ENCODE results near the gene ACACB. TPM values are rescaled to one million over a fixed set of nuclear protein-coding genes. Genes with fewer than 3 reads are reported as not detected.

ACACB gene
- total RNA-seq, 1 experiment from 2014 or later, result 20.0 TPM

DNA sequence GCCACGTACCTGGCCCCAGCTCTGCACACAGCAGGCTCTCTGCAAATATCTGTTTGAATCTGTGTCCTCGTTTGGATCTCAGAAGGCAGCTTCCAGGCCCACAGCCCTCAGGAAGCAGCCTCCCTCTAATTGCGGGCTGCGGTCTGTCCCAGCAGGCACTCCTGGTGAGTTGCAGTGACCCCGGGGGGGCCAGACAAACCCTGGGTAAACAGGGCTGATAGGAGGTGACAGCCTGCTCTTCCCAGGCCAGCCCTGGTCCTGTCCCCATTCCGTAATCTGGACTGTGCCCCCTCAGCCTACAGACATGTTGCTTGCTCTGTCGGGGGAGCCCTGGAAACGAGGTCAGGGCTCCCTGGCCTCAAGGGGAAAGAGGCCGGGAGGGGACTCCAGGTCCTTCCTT lies 190.7 kb downstream of the ACACB start:
- H3K4me1 Mint-ChIP-seq, result peaks cover 14% of the 10 kb centered on the region
- H3K9me3 Mint-ChIP-seq, result no peaks in the 10 kb centered on the region
- POLR2A ChIA-PET, result no interaction called here
- no peak for DNase-seq (ENCODE audit: low spot score)
- H3K4me3 Mint-ChIP-seq, result no peak overlapping the region
- no peak for ATAC-seq
- H3K27me3 Mint-ChIP-seq (ENCODE audit: low read depth), result peaks cover 58% of the 10 kb centered on the region
- CTCF ChIA-PET, result interaction anchor here (1.1 kb wide), 1 partner anchor 43 kb away, joined by 3 read pairs; no protein-coding TSS in a partner anchor
- H3K27ac Mint-ChIP-seq, result no peak overlapping the region
- 0 out of 2 replicates have a peak, but pooled peaks cover 4% of the 10 kb centered on the region for H3K36me3 Mint-ChIP-seq
- no peak for TF ChIP-seq SMAD4 (CRISPR knock-in tag; IDR thresholded peaks at IDR 0.05)
- TF ChIP-seq GABPB1 (CRISPR knock-in tag; IDR thresholded peaks at IDR 0.05), result peak; percentile 71

DNA sequence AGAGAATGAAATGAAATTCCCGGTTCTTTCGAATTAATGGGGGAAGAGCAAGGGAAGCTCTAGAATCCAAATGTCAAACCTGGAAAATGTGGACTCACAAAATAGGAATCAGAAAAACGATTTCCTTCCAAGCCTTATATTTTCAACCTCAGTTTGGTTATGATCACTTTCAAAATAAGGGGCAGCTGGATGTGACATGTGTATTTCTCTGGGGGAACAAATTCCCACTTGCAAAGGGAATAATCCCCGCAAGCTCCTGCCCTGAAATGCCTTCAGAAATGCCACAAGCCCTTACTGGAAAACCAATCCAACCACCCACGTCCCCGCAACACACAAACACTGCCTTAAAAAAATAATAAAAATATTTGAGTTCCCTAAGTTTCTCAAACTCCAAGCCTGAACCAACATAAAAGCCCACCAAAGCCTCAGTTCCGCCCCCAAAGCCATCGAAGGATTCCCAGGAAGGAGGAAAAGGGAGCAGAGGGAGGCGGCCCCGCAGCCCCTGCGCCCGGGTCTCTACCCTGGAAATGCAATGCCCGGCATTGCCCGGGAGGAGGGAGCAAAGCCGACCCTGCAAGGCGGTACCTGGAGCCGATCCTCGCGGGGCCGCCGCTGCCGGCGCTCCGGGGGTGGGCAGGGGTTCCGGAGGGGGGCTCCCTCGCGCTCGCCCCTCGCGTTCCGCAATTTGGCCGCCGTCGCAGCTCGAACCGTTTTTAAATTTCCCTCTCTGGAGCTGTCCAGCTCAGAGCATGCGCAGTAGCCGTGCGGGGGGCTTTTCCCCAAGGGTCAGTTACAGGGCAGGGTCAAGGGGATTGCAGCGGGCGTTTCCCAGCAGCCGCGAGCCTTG lies 192.4 kb downstream of the ACACB start, which contains the start of gene FOXN4:
Gene FOXN4, minus strand, starts transcription at position 751 of the 847 bp plus-strand sequence. CDS start 963 bp downstream, outside the sequence.
- ChIA-PET CTCF (interaction anchor here (0.6 to 1.9 kb wide), 6 partner anchors 35 to 177 kb away, joined by 3 to 8 read pairs (median 4); no protein-coding TSS in a partner anchor), POLR2A (no interaction called here)
- H3K4me1 Mint-ChIP-seq, result peaks cover 7% of the 10 kb centered on the region
- DNase-seq (ENCODE audit: low spot score), result peak; percentile 80
- no peaks in the 10 kb centered on the region for H3K9me3 Mint-ChIP-seq
- peak within 1 kb of the TSS; percentile 88 for H3K4me3 Mint-ChIP-seq
- peaks cover 75% of the 10 kb centered on the region for H3K27me3 Mint-ChIP-seq (ENCODE audit: low read depth)
- ATAC-seq, result peak; percentile 73
- TF ChIP-seq, protein P1, sequence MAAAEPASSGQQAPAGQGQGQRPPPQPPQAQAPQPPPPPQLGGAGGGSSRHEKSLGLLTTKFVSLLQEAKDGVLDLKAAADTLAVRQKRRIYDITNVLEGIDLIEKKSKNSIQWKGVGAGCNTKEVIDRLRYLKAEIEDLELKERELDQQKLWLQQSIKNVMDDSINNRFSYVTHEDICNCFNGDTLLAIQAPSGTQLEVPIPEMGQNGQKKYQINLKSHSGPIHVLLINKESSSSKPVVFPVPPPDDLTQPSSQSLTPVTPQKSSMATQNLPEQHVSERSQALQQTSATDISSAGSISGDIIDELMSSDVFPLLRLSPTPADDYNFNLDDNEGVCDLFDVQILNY (CRISPR knock-in tag; IDR thresholded peaks at IDR 0.05), result no peak; the same call in 1 of the 2 replicates
- TF ChIP-seq, protein P2, sequence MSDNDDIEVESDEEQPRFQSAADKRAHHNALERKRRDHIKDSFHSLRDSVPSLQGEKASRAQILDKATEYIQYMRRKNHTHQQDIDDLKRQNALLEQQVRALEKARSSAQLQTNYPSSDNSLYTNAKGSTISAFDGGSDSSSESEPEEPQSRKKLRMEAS (CRISPR knock-in tag; IDR thresholded peaks at IDR 0.05), result peak; percentile 56; the same call in 1 of the 2 replicates
- no peak for TF ChIP-seq ZNF671 (CRISPR knock-in tag; IDR thresholded peaks at IDR 0.05)
- TF ChIP-seq, protein P3, sequence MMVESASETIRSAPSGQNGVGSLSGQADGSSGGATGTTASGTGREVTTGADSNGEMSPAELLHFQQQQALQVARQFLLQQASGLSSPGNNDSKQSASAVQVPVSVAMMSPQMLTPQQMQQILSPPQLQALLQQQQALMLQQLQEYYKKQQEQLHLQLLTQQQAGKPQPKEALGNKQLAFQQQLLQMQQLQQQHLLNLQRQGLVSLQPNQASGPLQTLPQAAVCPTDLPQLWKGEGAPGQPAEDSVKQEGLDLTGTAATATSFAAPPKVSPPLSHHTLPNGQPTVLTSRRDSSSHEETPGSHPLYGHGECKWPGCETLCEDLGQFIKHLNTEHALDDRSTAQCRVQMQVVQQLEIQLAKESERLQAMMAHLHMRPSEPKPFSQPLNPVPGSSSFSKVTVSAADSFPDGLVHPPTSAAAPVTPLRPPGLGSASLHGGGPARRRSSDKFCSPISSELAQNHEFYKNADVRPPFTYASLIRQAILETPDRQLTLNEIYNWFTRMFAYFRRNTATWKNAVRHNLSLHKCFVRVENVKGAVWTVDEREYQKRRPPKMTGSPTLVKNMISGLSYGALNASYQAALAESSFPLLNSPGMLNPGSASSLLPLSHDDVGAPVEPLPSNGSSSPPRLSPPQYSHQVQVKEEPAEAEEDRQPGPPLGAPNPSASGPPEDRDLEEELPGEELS (CRISPR knock-in tag; IDR thresholded peaks at IDR 0.05), result 0 out of 2 replicates have a peak, but pooled peaks have one; percentile 40
- TF ChIP-seq, protein P4, sequence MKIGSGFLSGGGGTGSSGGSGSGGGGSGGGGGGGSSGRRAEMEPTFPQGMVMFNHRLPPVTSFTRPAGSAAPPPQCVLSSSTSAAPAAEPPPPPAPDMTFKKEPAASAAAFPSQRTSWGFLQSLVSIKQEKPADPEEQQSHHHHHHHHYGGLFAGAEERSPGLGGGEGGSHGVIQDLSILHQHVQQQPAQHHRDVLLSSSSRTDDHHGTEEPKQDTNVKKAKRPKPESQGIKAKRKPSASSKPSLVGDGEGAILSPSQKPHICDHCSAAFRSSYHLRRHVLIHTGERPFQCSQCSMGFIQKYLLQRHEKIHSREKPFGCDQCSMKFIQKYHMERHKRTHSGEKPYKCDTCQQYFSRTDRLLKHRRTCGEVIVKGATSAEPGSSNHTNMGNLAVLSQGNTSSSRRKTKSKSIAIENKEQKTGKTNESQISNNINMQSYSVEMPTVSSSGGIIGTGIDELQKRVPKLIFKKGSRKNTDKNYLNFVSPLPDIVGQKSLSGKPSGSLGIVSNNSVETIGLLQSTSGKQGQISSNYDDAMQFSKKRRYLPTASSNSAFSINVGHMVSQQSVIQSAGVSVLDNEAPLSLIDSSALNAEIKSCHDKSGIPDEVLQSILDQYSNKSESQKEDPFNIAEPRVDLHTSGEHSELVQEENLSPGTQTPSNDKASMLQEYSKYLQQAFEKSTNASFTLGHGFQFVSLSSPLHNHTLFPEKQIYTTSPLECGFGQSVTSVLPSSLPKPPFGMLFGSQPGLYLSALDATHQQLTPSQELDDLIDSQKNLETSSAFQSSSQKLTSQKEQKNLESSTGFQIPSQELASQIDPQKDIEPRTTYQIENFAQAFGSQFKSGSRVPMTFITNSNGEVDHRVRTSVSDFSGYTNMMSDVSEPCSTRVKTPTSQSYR (CRISPR knock-in tag; IDR thresholded peaks at IDR 0.05), result peak; percentile 19; the same call in 1 of the 2 replicates
- no peak for TF ChIP-seq SP1 (CRISPR knock-in tag; conservative IDR thresholded peaks at IDR 0.05)
- peak; percentile 51; the same call in 1 of the 2 replicates for TF ChIP-seq ZNF232 (CRISPR knock-in tag; IDR thresholded peaks at IDR 0.05)
- TF ChIP-seq FOXK1 (CRISPR knock-in tag; IDR thresholded peaks at IDR 0.05), result 0 out of 2 replicates have a peak, but pooled peaks have one; percentile 21
- TF ChIP-seq NFE2L1 (CRISPR knock-in tag; IDR thresholded peaks at IDR 0.05), result no peak
- no peak for TF ChIP-seq ATF1 (CRISPR knock-in tag; IDR thresholded peaks at IDR 0.05)
- peak; percentile 21; the same call in 1 of the 2 replicates for TF ChIP-seq ETV6 (CRISPR knock-in tag; IDR thresholded peaks at IDR 0.05)
- TF ChIP-seq, protein P5, sequence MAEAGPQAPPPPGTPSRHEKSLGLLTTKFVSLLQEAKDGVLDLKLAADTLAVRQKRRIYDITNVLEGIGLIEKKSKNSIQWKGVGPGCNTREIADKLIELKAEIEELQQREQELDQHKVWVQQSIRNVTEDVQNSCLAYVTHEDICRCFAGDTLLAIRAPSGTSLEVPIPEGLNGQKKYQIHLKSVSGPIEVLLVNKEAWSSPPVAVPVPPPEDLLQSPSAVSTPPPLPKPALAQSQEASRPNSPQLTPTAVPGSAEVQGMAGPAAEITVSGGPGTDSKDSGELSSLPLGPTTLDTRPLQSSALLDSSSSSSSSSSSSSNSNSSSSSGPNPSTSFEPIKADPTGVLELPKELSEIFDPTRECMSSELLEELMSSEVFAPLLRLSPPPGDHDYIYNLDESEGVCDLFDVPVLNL (CRISPR knock-in tag; IDR thresholded peaks at IDR 0.05; ENCODE audit: borderline replicate concordance, low read depth), result peak; percentile 91
- TF ChIP-seq MYBL2 (CRISPR knock-in tag; IDR thresholded peaks at IDR 0.05), result peak; percentile 59; the same call in 1 of the 2 replicates
- TF ChIP-seq SMAD4 (CRISPR knock-in tag; IDR thresholded peaks at IDR 0.05), result no peak
- TF ChIP-seq, protein P6, sequence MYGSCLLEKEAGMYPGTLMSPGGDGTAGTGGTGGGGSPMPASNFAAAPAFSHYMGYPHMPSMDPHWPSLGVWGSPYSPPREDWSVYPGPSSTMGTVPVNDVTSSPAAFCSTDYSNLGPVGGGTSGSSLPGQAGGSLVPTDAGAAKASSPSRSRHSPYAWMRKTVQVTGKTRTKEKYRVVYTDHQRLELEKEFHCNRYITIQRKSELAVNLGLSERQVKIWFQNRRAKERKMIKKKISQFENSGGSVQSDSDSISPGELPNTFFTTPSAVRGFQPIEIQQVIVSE (CRISPR knock-in tag; IDR thresholded peaks at IDR 0.05; ENCODE audit: borderline replicate concordance), result no peak
- H3K27ac Mint-ChIP-seq, result no peak within 1 kb of the TSS
- H3K36me3 Mint-ChIP-seq, result 0 out of 2 replicates have a peak, but pooled peaks cover 4% of the 10 kb centered on the region
